EH (cell line): ENCODE data around the gene OTUD7B.

Experiments used
- DNase-seq: peaks from one replicate; pipeline ENCODE4 v3.0.0-alpha.2; 2015; ENCODE audit warnings: low read depth

OTUD7B gene

GRCh38 chr1:149916193-149916897 is 94.2 kb downstream of the OTUD7B start:
- DNase-seq: peak; percentile 44

- no peak for DNase-seq
Observed at GRCh38 chr1:149915429-149916192, 94.9 kb downstream of the OTUD7B start.

GRCh38 chr1:149914545-149914944 is 96.0 kb downstream of the OTUD7B start:
- DNase-seq: no peak

GRCh38 chr1:149906570-149907075 is 103.9 kb downstream of the OTUD7B start:
- DNase-seq: no peak

GRCh38 chr1:149903836-149904491 is 106.6 kb downstream of the OTUD7B start:
- no peak for DNase-seq

- DNase-seq: peak; percentile 93
Observed at GRCh38 chr1:149899460-149900284, 110.9 kb downstream of the OTUD7B start, which contains the start of gene BOLA1. Gene BOLA1, plus strand, starts transcription at chr1:149899568. Its CDS starts 492 bp downstream, at chr1:149900060.

GRCh38 chr1:149896575-149896974 is 114.0 kb downstream of the OTUD7B start:
- DNase-seq: no peak

- peak; percentile 65 for DNase-seq
Observed at GRCh38 chr1:149888999-149889289, 121.6 kb downstream of the OTUD7B start.

GRCh38 chr1:149888247-149888998 is 122.1 kb downstream of the OTUD7B start:
- peak; percentile 92 for DNase-seq
